ENCODE measurements around the gene APOC3.

Gene APOC3

GRCh38 chr11:116807601-116808261 is 22.0 kb upstream of the APOC3 start:
- no peak for DNase-seq

GRCh38 chr11:116808262-116809175 is 21.2 kb upstream of the APOC3 start:
- DNase-seq, result no peak

- no peak for DNase-seq
Observed at GRCh38 chr11:116811194-116811593, 18.5 kb upstream of the APOC3 start.

GRCh38 chr11:116812109-116812508 is 17.6 kb upstream of the APOC3 start:
- DNase-seq, result no peak

- DNase-seq, result no peak
Observed at GRCh38 chr11:116813170-116813569, 16.5 kb upstream of the APOC3 start.

GRCh38 chr11:116813781-116814471 is 15.8 kb upstream of the APOC3 start:
- no peak for DNase-seq

- DNase-seq, result no peak
Observed at GRCh38 chr11:116814502-116814901, 15.2 kb upstream of the APOC3 start.

- DNase-seq, result no peak
Observed at GRCh38 chr11:116819049-116819448, 10.7 kb upstream of the APOC3 start.

- DNase-seq, result no peak
Observed at GRCh38 chr11:116821050-116821918, 8.4 kb upstream of the APOC3 start.

GRCh38 chr11:116822575-116822974 is 7.1 kb upstream of the APOC3 start:
- no peak for DNase-seq

GRCh38 chr11:116823031-116823843 is 6.5 kb upstream of the APOC3 start, which contains the start of gene APOA4:
Gene APOA4, minus strand, starts transcription at chr11:116823304. Its CDS starts 113 bp downstream, at chr11:116823191.
- no peak for DNase-seq

GRCh38 chr11:116825434-116825833 is 4.3 kb upstream of the APOC3 start:
- DNase-seq, result no peak

GRCh38 chr11:116825854-116826750 is 3.6 kb upstream of the APOC3 start:
- DNase-seq, result no peak

GRCh38 chr11:116826751-116827431 is 2.8 kb upstream of the APOC3 start:
- DNase-seq, result no peak

- no peak for DNase-seq
Observed at GRCh38 chr11:116827461-116827860, 2.2 kb upstream of the APOC3 start.

- DNase-seq, result no peak
Observed at GRCh38 chr11:116828632-116829524, 829 bp upstream of the APOC3 start.

- no peak for DNase-seq
Observed at GRCh38 chr11:116830184-116830912, 641 bp downstream of the APOC3 start.

GRCh38 chr11:116831790-116832349 is 2.2 kb downstream of the APOC3 start:
- DNase-seq, result no peak
